IMR-90 (cell line): ENCODE data around the gene CLPTM1L. TPM values are rescaled to one million over a fixed set of nuclear protein-coding genes. Genes with fewer than 3 reads are reported as not detected.

Experiments used
- ATAC-seq: fragments of 200-7000 bp; cut with Tn5 transposase; 2 replicates; pipeline ENCODE4 v1.9.1; 2020; ENCODE audit warnings: low read depth, mild to moderate bottlenecking, moderate library complexity
- BruUV-seq: library from RNA; stranded (reverse); fragments of 400-500 nt; replicated peaks from 2 replicates; lab custom pipeline; 2021; lab: Mats Ljungman, UMichigan
- CTCF ChIA-PET: fragments of 300-600 bp; formaldehyde crosslinking; extraction: SDS; loops from one replicate; lab custom pipeline; 2021; ENCODE audit warnings: antibody characterized with exemption; lab: Yijun Ruan, JAX
- POLR2A ChIA-PET: fragments of 300-600 bp; sonication (Branson Sonifier 250); formaldehyde crosslinking; loops from one replicate; lab custom pipeline; 2022; ENCODE audit warnings: antibody characterized with exemption; ENCODE audit not compliant: unreplicated experiment; lab: Charles Lee
- DNase-seq: peaks from one replicate; pipeline ENCODE4 v3.0.0; 2013
- H2AFZ ChIP-seq: replicated peaks from 2 replicates; pipeline ENCODE3; 2013; ENCODE audit warnings: low read length, mild to moderate bottlenecking; ENCODE audit not compliant: poor library complexity
- H2AK5ac ChIP-seq: 2 replicates; pipeline ENCODE4 v1.6.1; 2013; ENCODE audit warnings: low read depth, low read length, inconsistent platforms
- H2AK9ac ChIP-seq: replicated peaks from 2 replicates; pipeline ENCODE3; 2013; ENCODE audit warnings: mild to moderate bottlenecking, low read depth, low read length, moderate library complexity; ENCODE audit not compliant: poor library complexity
- H2BK120ac ChIP-seq: 2 replicates; pipeline ENCODE4 v1.6.1; 2013; ENCODE audit warnings: low read depth, low read length, inconsistent platforms
- H2BK15ac ChIP-seq: 3 replicates; pipeline ENCODE4 v1.6.1; 2013; ENCODE audit warnings: low read depth, low read length, inconsistent platforms
- H2BK20ac ChIP-seq: 2 replicates; pipeline ENCODE4 v1.6.1; 2013; ENCODE audit warnings: low read depth, mild to moderate bottlenecking, inconsistent platforms, low read length, moderate library complexity
- H2BK5ac ChIP-seq: 2 replicates; pipeline ENCODE4 v1.6.1; 2013; ENCODE audit warnings: mild to moderate bottlenecking, low read depth, low read length, inconsistent platforms; ENCODE audit not compliant: poor library complexity, severe bottlenecking
- H3K14ac ChIP-seq: replicated peaks from 2 replicates; pipeline ENCODE4 v1.6.1; 2013; ENCODE audit warnings: low read depth, low read length, inconsistent platforms
- H3K18ac ChIP-seq: 2 replicates; pipeline ENCODE4 v1.6.1; 2013; ENCODE audit warnings: low read depth, low read length, control low read depth
- H3K23ac ChIP-seq: 2 replicates; pipeline ENCODE4 v1.6.1; 2013; ENCODE audit warnings: low read depth, low read length, inconsistent platforms
- H3K27ac ChIP-seq: 2 replicates; pipeline ENCODE4 v1.5.1; 2013; ENCODE audit warnings: mild to moderate bottlenecking, control low read depth, low read length; ENCODE audit not compliant: insufficient read depth
- H3K27me3 ChIP-seq: 2 replicates; pipeline ENCODE4 v1.6.1; 2013; ENCODE audit warnings: low read length; ENCODE audit not compliant: control insufficient read depth, insufficient read depth
- H3K36me3 ChIP-seq: 2 replicates; pipeline ENCODE4 v1.6.1; 2013; ENCODE audit warnings: low read length, mixed read lengths; ENCODE audit not compliant: control insufficient read depth, insufficient read depth
- H3K4ac ChIP-seq: 2 replicates; pipeline ENCODE4 v1.6.1; 2013; ENCODE audit warnings: low read depth, low read length, inconsistent platforms
- H3K4me1 ChIP-seq: 2 replicates; pipeline ENCODE4 v1.6.1; 2013; ENCODE audit warnings: low read length, mixed read lengths; ENCODE audit not compliant: control insufficient read depth, insufficient read depth
- H3K4me2 ChIP-seq: 2 replicates; pipeline ENCODE4 v1.6.1; 2013; ENCODE audit warnings: low read depth, mild to moderate bottlenecking, control low read depth, low read length, moderate library complexity
- H3K4me3 ChIP-seq: 2 replicates; pipeline ENCODE4 v1.5.1; 2013; ENCODE audit warnings: low read depth, mild to moderate bottlenecking, control low read depth, low read length, moderate library complexity; ENCODE audit not compliant: insufficient read depth
- H3K56ac ChIP-seq: 2 replicates; pipeline ENCODE4 v1.6.1; 2013; ENCODE audit warnings: low read length, inconsistent platforms; ENCODE audit not compliant: insufficient read depth; ENCODE audit errors: extremely low read depth
- H3K79me1 ChIP-seq, 2 experiments: 2 replicates each; pipeline ENCODE4 v1.6.1; 2013; ENCODE audit warnings: low read length in 2 of 2, inconsistent platforms in 1 of 2, low read depth in 1 of 2
- H3K9ac ChIP-seq: 2 replicates; pipeline ENCODE4 v1.6.1; 2013; ENCODE audit warnings: low read depth, low read length, control low read depth
- H3K9me1 ChIP-seq: 2 replicates; pipeline ENCODE4 v1.6.1; 2013; ENCODE audit warnings: low read length, inconsistent platforms; ENCODE audit not compliant: insufficient read depth
- H3K9me3 ChIP-seq: 2 replicates; pipeline ENCODE4 v1.6.1; 2013; ENCODE audit warnings: low read length; ENCODE audit not compliant: control insufficient read depth, insufficient read depth
- H4K20me1 ChIP-seq: 2 replicates; pipeline ENCODE4 v1.6.1; 2013; ENCODE audit warnings: low read length, inconsistent platforms; ENCODE audit not compliant: insufficient read depth
- H4K5ac ChIP-seq: 2 replicates; pipeline ENCODE4 v1.6.1; 2013; ENCODE audit warnings: mild to moderate bottlenecking, low read depth, low read length, control low read depth
- H4K8ac ChIP-seq, 2 experiments: 2 replicates each; pipeline ENCODE4 v1.6.1; 2013; ENCODE audit warnings: low read depth in 2 of 2, low read length in 2 of 2, control low read depth in 1 of 2, inconsistent platforms in 1 of 2
- H4K91ac ChIP-seq: 2 replicates; pipeline ENCODE4 v1.6.1; 2013; ENCODE audit warnings: low read depth, low read length, inconsistent platforms; ENCODE audit not compliant: insufficient read depth
- BHLHE40 ChIP-seq: fragments of 150-350 bp; IDR thresholded peaks from 2 replicates; pipeline ENCODE4 v1.6.1; 2016; ENCODE audit warnings: mild to moderate bottlenecking, low read depth, low read length
- CEBPB ChIP-seq: IDR thresholded peaks from 2 replicates; pipeline ENCODE4 v1.6.1; 2012; ENCODE audit warnings: low read depth, low read length, improper control_type of control experiment
- CHD1 ChIP-seq: IDR thresholded peaks from 2 replicates; pipeline ENCODE4 v1.6.1; 2012; ENCODE audit warnings: low read depth, low read length, improper control_type of control experiment
- FOS ChIP-seq: fragments of 150-350 bp; IDR thresholded peaks from 2 replicates; pipeline ENCODE4 v1.6.1; 2016; ENCODE audit warnings: low read depth, low read length
- MAFK ChIP-seq: IDR thresholded peaks from 2 replicates; pipeline ENCODE4 v1.6.1; 2012; ENCODE audit warnings: low read depth, low read length, improper control_type of control experiment
- MAZ ChIP-seq: IDR thresholded peaks from 2 replicates; pipeline ENCODE4 v1.6.1; 2012; ENCODE audit warnings: low read depth, mild to moderate bottlenecking, low read length, improper control_type of control experiment, moderate library complexity, borderline replicate concordance
- MXI1 ChIP-seq: IDR thresholded peaks from 2 replicates; pipeline ENCODE4 v1.6.1; 2012; ENCODE audit warnings: low read depth, mild to moderate bottlenecking, low read length, moderate library complexity, borderline replicate concordance
- NFE2L2 ChIP-seq: fragments of 150-350 bp; IDR thresholded peaks from 2 replicates; pipeline ENCODE4 v1.6.1; 2016; ENCODE audit warnings: low read depth, mild to moderate bottlenecking, low read length
- POLR2A ChIP-seq: IDR thresholded peaks from 2 replicates; pipeline ENCODE4 v1.6.1; 2012; ENCODE audit warnings: mild to moderate bottlenecking, low read depth, low read length
- RAD21 ChIP-seq: IDR thresholded peaks from 2 replicates; pipeline ENCODE4 v1.6.1; 2012; ENCODE audit warnings: low read length, improper control_type of control experiment
- RCOR1 ChIP-seq: IDR thresholded peaks from 2 replicates; pipeline ENCODE4 v1.6.1; 2012; ENCODE audit warnings: mild to moderate bottlenecking, low read length, improper control_type of control experiment; ENCODE audit not compliant: insufficient replicate concordance
- RFX5 ChIP-seq: IDR thresholded peaks from 2 replicates; pipeline ENCODE4 v1.8.0; 2012; ENCODE audit warnings: low read depth, mild to moderate bottlenecking, low read length, moderate library complexity
- SMC3 ChIP-seq: fragments of 150-350 bp; IDR thresholded peaks from 2 replicates; pipeline ENCODE4 v1.6.1; 2016; ENCODE audit warnings: low read depth, mild to moderate bottlenecking, antibody characterized with exemption, low read length, moderate library complexity
- WGBS, 2 experiments: methylation state at CpG; one replicate each; pipeline versions ENCODE4 v1.1.5 to v1.1.7; 2013; ENCODE audit warnings: missing lambda C conversion rate in 2 of 2; ENCODE audit not compliant: insufficient read length in 1 of 2; ENCODE audit errors: extremely low coverage in 2 of 2; 5-methylcytosine and 5-hydroxymethylcytosine counted together
- dilution Hi-C: fragments of 300-500 bp; cut with HindIII; formaldehyde crosslinking; loops from one replicate; pipeline ENCODE4 v1.14.3; 2018; ENCODE audit warnings: low sequenced_read_pairs; ENCODE audit not compliant: unreplicated experiment
- in situ Hi-C: fragments of 300-500 bp; cut with MboI; formaldehyde crosslinking; loops from 3 replicates; pipeline ENCODE4 v1.14.3; 2019; ENCODE audit warnings: low sequenced_read_pairs, inconsistent platforms, mixed read lengths
- intact Hi-C: fragments of 100-400 bp; cut with micrococcal nuclease; formaldehyde crosslinking; loops from 2 replicates; pipeline ENCODE4 v1.10.0; 2022
- polyA plus RNA-seq, 3 experiments: library from polyadenylated mRNA; depleted of rRNA; stranded (reverse); fragments of >200 nt; gene quantifications; 2 replicates each; pipeline ENCODE4 v1.2.3, GENCODE V29; 2012; ENCODE audit warnings: low replicate concordance in 1 of 3
- total RNA-seq: library from RNA; depleted of rRNA; stranded (reverse); fragments of >200 nt; gene quantifications from 2 replicates; pipeline ENCODE4 v1.2.3, GENCODE V29; 2012
- TF ChIP-seq, protein P1 (sequence below): fragments of 150-350 bp; IDR thresholded peaks from 2 replicates; pipeline ENCODE4 v1.6.1; 2017; ENCODE audit warnings: mild to moderate bottlenecking, antibody characterized with exemption, low read length, low read depth
- TF ChIP-seq, protein P2 (sequence below): fragments of 150-350 bp; IDR thresholded peaks from 2 replicates; pipeline ENCODE4 v1.6.1; 2016; ENCODE audit warnings: low read depth, mild to moderate bottlenecking, low read length, moderate library complexity, borderline replicate concordance
- TF ChIP-seq, protein P3 (sequence below): conservative IDR thresholded peaks from 2 replicates; pipeline ENCODE4 v1.5.1; 2012; ENCODE audit warnings: mild to moderate bottlenecking, low read depth, low read length, improper control_type of control experiment

CLPTM1L gene
- total and polyA plus RNA-seq, 2 of the 4 experiments (the other 2 are of a cell fraction), result 114 to 137 TPM

DNA sequence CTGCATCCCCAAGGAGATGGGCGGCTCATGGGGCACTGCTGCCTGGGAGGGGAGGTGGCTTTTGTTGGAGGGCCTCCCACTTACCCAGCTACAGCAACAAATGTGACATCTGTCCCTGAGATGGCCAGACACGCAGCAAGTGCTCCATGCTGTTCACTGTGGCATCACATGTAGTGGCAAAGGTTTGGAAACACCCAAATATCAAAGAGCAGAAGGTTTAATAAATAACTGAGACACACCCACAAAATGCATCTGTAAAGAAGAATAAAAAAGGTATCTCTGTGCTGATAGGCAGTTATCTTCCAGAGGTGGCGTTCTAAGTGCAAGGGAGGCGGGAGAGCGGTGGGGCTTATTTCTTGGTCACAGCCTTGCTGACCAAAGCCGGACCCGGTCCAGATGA, 23.3 kb upstream of the CLPTM1L start:
- Histone ChIP-seq H4K91ac (no peak overlapping the region), H2AK9ac (no peak overlapping the region), H2BK15ac (no peak overlapping the region), H3K9me3 (no peaks in the 10 kb centered on the region), H4K8ac (no peak overlapping the region), H3K4me2 (no peak overlapping the region), H4K20me1 (no peaks in the 10 kb centered on the region), H2BK5ac (no peak overlapping the region), H3K27me3 (peaks cover 37% of the 10 kb centered on the region), H3K36me3 (no peaks in the 10 kb centered on the region), H2AK5ac (no peak overlapping the region), H3K4me3 (no peak overlapping the region), H2AFZ (no peak overlapping the region), H3K79me1 (no peaks in the 10 kb centered on the region), H3K9ac (no peak overlapping the region), H3K4ac (no peak overlapping the region), H3K27ac (no peak overlapping the region), H3K23ac (no peak overlapping the region), H4K5ac (no peak overlapping the region), H3K4me1 (no peaks in the 10 kb centered on the region), H3K18ac (no peak overlapping the region), H3K9me1 (no peaks in the 10 kb centered on the region), H3K56ac (no peak overlapping the region), H2BK120ac (no peak overlapping the region), H3K14ac (no peak overlapping the region), H2BK20ac (no peak overlapping the region)
- TF ChIP-seq CEBPB, result no peak
- TF ChIP-seq RFX5, result no peak
- no peak for TF ChIP-seq RAD21
- no peak for TF ChIP-seq MAZ
- TF ChIP-seq POLR2A, result no peak
- TF ChIP-seq, protein P1, sequence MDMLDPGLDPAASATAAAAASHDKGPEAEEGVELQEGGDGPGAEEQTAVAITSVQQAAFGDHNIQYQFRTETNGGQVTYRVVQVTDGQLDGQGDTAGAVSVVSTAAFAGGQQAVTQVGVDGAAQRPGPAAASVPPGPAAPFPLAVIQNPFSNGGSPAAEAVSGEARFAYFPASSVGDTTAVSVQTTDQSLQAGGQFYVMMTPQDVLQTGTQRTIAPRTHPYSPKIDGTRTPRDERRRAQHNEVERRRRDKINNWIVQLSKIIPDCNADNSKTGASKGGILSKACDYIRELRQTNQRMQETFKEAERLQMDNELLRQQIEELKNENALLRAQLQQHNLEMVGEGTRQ, result no peak
- no peak for TF ChIP-seq NFE2L2
- TF ChIP-seq BHLHE40, result no peak
- no peak for TF ChIP-seq MXI1
- TF ChIP-seq, protein P2, sequence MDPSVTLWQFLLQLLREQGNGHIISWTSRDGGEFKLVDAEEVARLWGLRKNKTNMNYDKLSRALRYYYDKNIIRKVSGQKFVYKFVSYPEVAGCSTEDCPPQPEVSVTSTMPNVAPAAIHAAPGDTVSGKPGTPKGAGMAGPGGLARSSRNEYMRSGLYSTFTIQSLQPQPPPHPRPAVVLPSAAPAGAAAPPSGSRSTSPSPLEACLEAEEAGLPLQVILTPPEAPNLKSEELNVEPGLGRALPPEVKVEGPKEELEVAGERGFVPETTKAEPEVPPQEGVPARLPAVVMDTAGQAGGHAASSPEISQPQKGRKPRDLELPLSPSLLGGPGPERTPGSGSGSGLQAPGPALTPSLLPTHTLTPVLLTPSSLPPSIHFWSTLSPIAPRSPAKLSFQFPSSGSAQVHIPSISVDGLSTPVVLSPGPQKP, result no peak
- TF ChIP-seq SMC3, result no peak
- TF ChIP-seq CHD1, result no peak
- no peak for TF ChIP-seq FOS
- TF ChIP-seq RCOR1, result no peak
- TF ChIP-seq, protein P3, sequence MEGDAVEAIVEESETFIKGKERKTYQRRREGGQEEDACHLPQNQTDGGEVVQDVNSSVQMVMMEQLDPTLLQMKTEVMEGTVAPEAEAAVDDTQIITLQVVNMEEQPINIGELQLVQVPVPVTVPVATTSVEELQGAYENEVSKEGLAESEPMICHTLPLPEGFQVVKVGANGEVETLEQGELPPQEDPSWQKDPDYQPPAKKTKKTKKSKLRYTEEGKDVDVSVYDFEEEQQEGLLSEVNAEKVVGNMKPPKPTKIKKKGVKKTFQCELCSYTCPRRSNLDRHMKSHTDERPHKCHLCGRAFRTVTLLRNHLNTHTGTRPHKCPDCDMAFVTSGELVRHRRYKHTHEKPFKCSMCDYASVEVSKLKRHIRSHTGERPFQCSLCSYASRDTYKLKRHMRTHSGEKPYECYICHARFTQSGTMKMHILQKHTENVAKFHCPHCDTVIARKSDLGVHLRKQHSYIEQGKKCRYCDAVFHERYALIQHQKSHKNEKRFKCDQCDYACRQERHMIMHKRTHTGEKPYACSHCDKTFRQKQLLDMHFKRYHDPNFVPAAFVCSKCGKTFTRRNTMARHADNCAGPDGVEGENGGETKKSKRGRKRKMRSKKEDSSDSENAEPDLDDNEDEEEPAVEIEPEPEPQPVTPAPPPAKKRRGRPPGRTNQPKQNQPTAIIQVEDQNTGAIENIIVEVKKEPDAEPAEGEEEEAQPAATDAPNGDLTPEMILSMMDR, result no peak
- TF ChIP-seq MAFK, result no peak
- DNase-seq (no peak), ATAC-seq (no peak)
- in situ Hi-C loops, result loop anchor here (25.0 kb wide), 1 partner anchor 269 kb away; no protein-coding TSS in a partner anchor
- 83% methylated on average over 2 of the region's 7 CpGs; no CpG with 5 or more reads in 1 of the 2 experiments for WGBS, 2 experiments
- no TSS peak for BruUV-seq
- dilution Hi-C loops, result no loop called here
- CTCF ChIA-PET, result no interaction called here
- POLR2A ChIA-PET, result no interaction called here
- intact Hi-C loops, result no loop called here
